Caco-2 (cell line): ENCODE results near the gene EXOC6B. TPM values are rescaled to one million over a fixed set of nuclear protein-coding genes. Genes with fewer than 3 reads are reported as not detected.
A peak's percentile ranks its signal among the peaks of the same experiment; 100 is the strongest.

ENCODE experiments used
- BruUV-seq: library from RNA; stranded (reverse); fragments of 400-500 nt; replicated peaks from 2 replicates; lab custom pipeline; 2021; lab: Mats Ljungman, UMichigan
- CTCF ChIA-PET: fragments of 300-600 bp; sonication (Branson Sonifier 250); formaldehyde crosslinking; loops from one replicate; lab custom pipeline; 2022; ENCODE audit warnings: antibody characterized with exemption; lab: Charles Lee
- POLR2A ChIA-PET: fragments of 300-600 bp; sonication (Branson Sonifier 250); formaldehyde crosslinking; loops from one replicate; lab custom pipeline; 2022; ENCODE audit warnings: antibody characterized with exemption; lab: Charles Lee
- DNase-seq, 2 experiments: peaks; one replicate each; pipeline versions ENCODE4 v3.0.0 to v3.0.0-alpha.2; 2020 to 2022
- H3K27me3 ChIP-seq: replicated peaks from 2 replicates; pipeline ENCODE4 v1.6.0; 2011; ENCODE audit warnings: low read length; ENCODE audit not compliant: control insufficient read depth, insufficient read depth
- H3K36me3 ChIP-seq: 2 replicates; pipeline ENCODE4 v1.5.1; 2011; ENCODE audit warnings: low read length; ENCODE audit not compliant: control insufficient read depth, insufficient read depth
- H3K4me1 ChIP-seq: fragments of 250-450 bp; sonication (Bioruptor Pico); 2 replicates; pipeline ENCODE4 v1.5.1; 2020; ENCODE audit warnings: mild to moderate bottlenecking
- H3K4me3 ChIP-seq: 2 replicates; pipeline ENCODE4 v1.5.1; 2011; ENCODE audit warnings: low read depth, mild to moderate bottlenecking, control low read depth, low read length
- H3K9me3 ChIP-seq: fragments of 250-450 bp; sonication (Bioruptor Pico); 2 replicates; pipeline ENCODE4 v1.5.1; 2020; ENCODE audit warnings: mild to moderate bottlenecking, moderate library complexity
- H3K27ac Mint-ChIP-seq: one replicate; pipeline ENCODE4 v1.8.0; 2022; ENCODE audit warnings: mixed read lengths; ENCODE audit not compliant: unreplicated experiment
- H3K27me3 Mint-ChIP-seq: one replicate; pipeline ENCODE4 v1.8.0; 2022; ENCODE audit warnings: mixed read lengths; ENCODE audit not compliant: insufficient read depth, unreplicated experiment
- H3K36me3 Mint-ChIP-seq: one replicate; pipeline ENCODE4 v1.8.0; 2022; ENCODE audit warnings: mild to moderate bottlenecking, mixed read lengths; ENCODE audit not compliant: insufficient read depth, unreplicated experiment
- H3K4me1 Mint-ChIP-seq: one replicate; pipeline ENCODE4 v1.8.0; 2022; ENCODE audit warnings: low read depth, mixed read lengths; ENCODE audit not compliant: unreplicated experiment
- H3K4me3 Mint-ChIP-seq: one replicate; pipeline ENCODE4 v1.8.0; 2022; ENCODE audit warnings: mild to moderate bottlenecking, moderate library complexity, mixed read lengths; ENCODE audit not compliant: unreplicated experiment
- H3K9me3 Mint-ChIP-seq: one replicate; pipeline ENCODE4 v1.8.0; 2022; ENCODE audit warnings: mixed read lengths; ENCODE audit not compliant: unreplicated experiment
- intact Hi-C: fragments of 100-400 bp; cut with micrococcal nuclease; formaldehyde crosslinking; loops from one replicate; pipeline ENCODE4 v1.10.0; 2022; ENCODE audit not compliant: unreplicated experiment
- total RNA-seq: library from RNA; stranded (reverse); gene quantifications from 2 replicates; pipeline ENCODE4 v1.2.3, GENCODE V29; 2022
- TF ChIP-seq, protein P1 (sequence below), 2 experiments: fragments of 200-600 bp in 1 of 2; IDR thresholded peaks; 1 replicate in 1 of 2; 2 replicates in 1 of 2; pipeline versions ENCODE4 v1.5.1 to v1.8.0; 2011 to 2022; ENCODE audit warnings: antibody characterized with exemption in 1 of 2, control low read depth in 1 of 2, inconsistent platforms in 1 of 2, low read depth in 1 of 2, low read length in 1 of 2, mild to moderate bottlenecking in 1 of 2, moderate library complexity in 1 of 2; ENCODE audit not compliant: insufficient read depth in 1 of 2, severe bottlenecking in 1 of 2, unreplicated experiment in 1 of 2

Gene EXOC6B
- total RNA-seq, 1 experiment from 2014 or later = 36.1 TPM

DNA sequence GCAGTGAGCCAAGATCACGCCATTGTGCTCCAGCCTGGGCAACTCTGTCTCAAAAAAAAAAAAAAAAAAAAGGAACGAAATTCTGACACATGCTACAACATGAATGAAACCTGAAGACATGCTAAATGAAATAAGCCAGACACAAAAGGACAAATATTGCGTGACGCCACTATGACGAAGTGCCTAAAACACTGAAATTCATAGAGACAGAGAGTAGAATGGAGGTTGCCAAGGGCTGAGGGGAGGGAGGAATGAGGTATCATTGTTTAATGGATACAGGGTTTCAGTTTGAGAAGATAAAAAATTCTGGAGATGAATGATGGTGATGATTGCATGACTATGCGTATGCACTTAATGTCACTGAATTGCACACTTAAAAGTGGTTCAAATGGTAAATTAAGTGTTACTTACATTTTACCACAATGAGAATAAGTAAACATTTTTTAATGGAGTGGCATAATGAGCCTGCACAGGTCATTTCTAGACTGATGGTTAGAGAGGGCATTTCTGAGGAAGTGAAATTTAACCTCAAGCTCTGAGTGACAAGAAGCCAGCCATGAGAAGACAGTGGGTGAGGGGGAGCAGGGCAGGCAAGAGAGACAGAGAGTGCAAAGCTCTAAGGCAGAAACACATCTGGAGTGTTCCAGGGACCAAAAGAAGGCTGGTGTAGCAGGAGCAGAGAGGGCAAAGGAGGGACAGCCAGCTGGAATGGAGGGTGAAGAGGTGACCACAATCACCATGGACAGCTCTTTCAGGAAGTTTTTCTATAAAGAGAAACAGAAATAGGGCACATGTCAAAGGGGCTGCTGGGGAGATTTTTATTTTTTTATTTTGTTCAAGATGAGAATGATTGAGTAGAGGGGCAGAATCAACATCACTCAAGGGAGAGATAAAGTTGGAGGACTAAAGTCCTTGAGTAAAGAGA lies 20.6 kb upstream of the EXOC6B start:
- TF ChIP-seq, protein P1, sequence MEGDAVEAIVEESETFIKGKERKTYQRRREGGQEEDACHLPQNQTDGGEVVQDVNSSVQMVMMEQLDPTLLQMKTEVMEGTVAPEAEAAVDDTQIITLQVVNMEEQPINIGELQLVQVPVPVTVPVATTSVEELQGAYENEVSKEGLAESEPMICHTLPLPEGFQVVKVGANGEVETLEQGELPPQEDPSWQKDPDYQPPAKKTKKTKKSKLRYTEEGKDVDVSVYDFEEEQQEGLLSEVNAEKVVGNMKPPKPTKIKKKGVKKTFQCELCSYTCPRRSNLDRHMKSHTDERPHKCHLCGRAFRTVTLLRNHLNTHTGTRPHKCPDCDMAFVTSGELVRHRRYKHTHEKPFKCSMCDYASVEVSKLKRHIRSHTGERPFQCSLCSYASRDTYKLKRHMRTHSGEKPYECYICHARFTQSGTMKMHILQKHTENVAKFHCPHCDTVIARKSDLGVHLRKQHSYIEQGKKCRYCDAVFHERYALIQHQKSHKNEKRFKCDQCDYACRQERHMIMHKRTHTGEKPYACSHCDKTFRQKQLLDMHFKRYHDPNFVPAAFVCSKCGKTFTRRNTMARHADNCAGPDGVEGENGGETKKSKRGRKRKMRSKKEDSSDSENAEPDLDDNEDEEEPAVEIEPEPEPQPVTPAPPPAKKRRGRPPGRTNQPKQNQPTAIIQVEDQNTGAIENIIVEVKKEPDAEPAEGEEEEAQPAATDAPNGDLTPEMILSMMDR (IDR thresholded peaks at IDR 0.05; ENCODE audit: insufficient read depth in 1 of 2, low read depth in 1 of 2, low read length in 1 of 2, severe bottlenecking in 1 of 2, unreplicated experiment in 1 of 2) = no peak
- H3K36me3 Mint-ChIP-seq = no peaks in the 10 kb centered on the region
- intact Hi-C loops = no loop called here
- ChIA-PET CTCF (interaction anchor here (1.6 kb wide), 1 partner anchor 16 kb away, joined by 5 read pairs; no protein-coding TSS in a partner anchor), POLR2A (interaction anchor here (0.6 kb wide), 1 partner anchor 531 kb away, joined by 3 read pairs; no protein-coding TSS in a partner anchor)
- no peak overlapping the region for H3K27ac Mint-ChIP-seq
- Histone ChIP-seq H3K4me1 (peaks cover 33% of the 10 kb centered on the region), H3K27me3 (no peaks in the 10 kb centered on the region), H3K36me3 (no peaks in the 10 kb centered on the region), H3K9me3 (no peaks in the 10 kb centered on the region), H3K4me3 (no peak overlapping the region)
- H3K4me3 Mint-ChIP-seq = no peak overlapping the region
- BruUV-seq = no TSS peak
- no peak for DNase-seq
- no peaks in the 10 kb centered on the region for H3K9me3 Mint-ChIP-seq
- peaks cover 20% of the 10 kb centered on the region for H3K4me1 Mint-ChIP-seq
- H3K27me3 Mint-ChIP-seq = no peaks in the 10 kb centered on the region

DNA sequence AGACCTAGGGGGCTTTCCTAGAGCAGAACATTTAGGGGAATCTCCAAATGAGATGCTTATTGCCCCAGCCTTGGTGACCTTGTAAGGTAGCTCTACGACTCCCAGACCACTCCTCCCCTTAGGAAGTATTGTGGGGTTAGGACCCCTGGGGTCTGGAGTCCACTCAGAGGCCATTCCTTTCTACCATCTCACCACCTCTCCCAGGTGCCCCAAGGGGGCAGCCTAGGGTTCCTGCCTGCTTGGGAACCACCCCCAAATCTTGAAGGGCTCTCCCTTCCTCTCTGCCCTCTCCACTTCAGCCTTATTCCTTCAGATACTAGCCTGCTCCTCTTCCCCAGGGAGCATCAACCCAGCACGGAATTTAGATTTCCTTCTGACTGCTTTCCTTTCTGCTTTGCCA lies 17.5 kb upstream of the EXOC6B start:
- TF ChIP-seq, protein P1 (IDR thresholded peaks at IDR 0.05; ENCODE audit: insufficient read depth in 1 of 2, low read depth in 1 of 2, low read length in 1 of 2, severe bottlenecking in 1 of 2, unreplicated experiment in 1 of 2) = no peak
- H3K4me1 ChIP-seq = peaks cover 24% of the 10 kb centered on the region
- Mint-ChIP-seq H3K36me3 (no peaks in the 10 kb centered on the region), H3K27ac (no peak overlapping the region), H3K9me3 (no peaks in the 10 kb centered on the region), H3K27me3 (no peaks in the 10 kb centered on the region), H3K4me1 (peaks cover 11% of the 10 kb centered on the region), H3K4me3 (no peak overlapping the region)
- no peak overlapping the region for H3K4me3 ChIP-seq
- no peaks in the 10 kb centered on the region for H3K27me3 ChIP-seq
- ChIA-PET POLR2A (no interaction called here), CTCF (no interaction called here)
- no TSS peak for BruUV-seq
- no peaks in the 10 kb centered on the region for H3K36me3 ChIP-seq
- intact Hi-C loops = no loop called here
- no peak for DNase-seq
- no peaks in the 10 kb centered on the region for H3K9me3 ChIP-seq

DNA sequence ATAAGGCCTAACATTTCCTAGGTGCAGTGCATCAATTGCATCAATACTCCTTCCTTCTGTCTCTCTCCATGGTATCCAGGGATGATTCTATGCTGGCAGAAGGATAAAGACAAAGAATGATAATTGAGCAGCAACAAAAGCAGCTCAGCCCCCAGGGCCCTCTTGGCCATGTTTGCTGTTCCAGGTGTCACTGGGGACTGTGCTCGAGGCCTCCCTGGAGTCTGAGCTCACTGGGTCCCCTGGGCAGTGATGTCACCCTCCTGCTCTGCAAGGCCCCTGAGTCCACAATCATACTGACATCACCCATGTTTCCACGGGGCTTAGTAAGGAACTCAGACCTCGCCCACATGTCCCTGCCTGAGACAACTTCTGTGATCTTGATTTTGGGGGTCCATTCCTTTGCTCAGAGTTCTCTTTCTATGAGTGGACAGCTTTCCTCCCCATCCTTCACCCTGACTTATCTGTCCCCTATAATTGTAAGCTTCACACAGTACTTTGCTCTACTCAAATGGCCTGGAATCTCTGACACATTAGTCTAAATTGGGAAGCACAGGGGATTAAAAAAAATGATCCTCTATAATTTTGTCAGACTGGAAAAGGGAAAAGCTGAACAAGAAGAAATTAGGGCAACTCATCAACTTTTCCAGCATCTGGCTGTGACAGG lies 15.8 kb upstream of the EXOC6B start:
- POLR2A ChIA-PET = no interaction called here
- no peaks in the 10 kb centered on the region for H3K9me3 Mint-ChIP-seq
- no peaks in the 10 kb centered on the region for H3K36me3 ChIP-seq
- DNase-seq = peak; percentile 41 to 50
- H3K4me3 Mint-ChIP-seq = no peak overlapping the region
- no peaks in the 10 kb centered on the region for H3K27me3 Mint-ChIP-seq
- H3K4me3 ChIP-seq = no peak overlapping the region
- intact Hi-C loops = no loop called here
- 0 out of 2 replicates have a peak, but pooled peaks cover 10% of the 10 kb centered on the region for H3K4me1 ChIP-seq
- no peaks in the 10 kb centered on the region for H3K9me3 ChIP-seq
- CTCF ChIA-PET = interaction anchor here (0.5 to 0.9 kb wide), 2 partner anchors 18 to 1844 kb away, joined by 3 to 5 read pairs; no protein-coding TSS in a partner anchor
- no peaks in the 10 kb centered on the region for H3K27me3 ChIP-seq
- H3K4me1 Mint-ChIP-seq = peaks cover 11% of the 10 kb centered on the region
- no TSS peak for BruUV-seq
- no peak overlapping the region for H3K27ac Mint-ChIP-seq
- TF ChIP-seq, protein P1 (IDR thresholded peaks at IDR 0.05; ENCODE audit: insufficient read depth in 1 of 2, low read depth in 1 of 2, low read length in 1 of 2, severe bottlenecking in 1 of 2, unreplicated experiment in 1 of 2) = no peak
- no peaks in the 10 kb centered on the region for H3K36me3 Mint-ChIP-seq
